HepG2 (cell line): ENCODE results near the gene HSD17B11. TPM values are rescaled to one million over a fixed set of nuclear protein-coding genes. Genes with fewer than 3 reads are reported as not detected.

Experiments
- ARID5B ChIP-seq: IDR thresholded peaks from 2 replicates; pipeline ENCODE4 v1.4.0; 2020; ENCODE audit warnings: mild to moderate bottlenecking, missing genetic modification reagents
- ATF5 ChIP-seq: sonication (generic); formaldehyde crosslinking; IDR thresholded peaks from 2 replicates; pipeline ENCODE4 v1.4.0; 2020; ENCODE audit warnings: mild to moderate bottlenecking, low read depth, missing genetic modification reagents
- CHCHD3 ChIP-seq: sonication (generic); formaldehyde crosslinking; IDR thresholded peaks from 2 replicates; pipeline ENCODE4 v1.8.0; 2022; ENCODE audit warnings: mild to moderate bottlenecking, missing genetic modification reagents, moderate library complexity
- GATAD2A ChIP-seq: IDR thresholded peaks from 2 replicates; pipeline ENCODE4 v1.6.1; 2016
- HMG20B ChIP-seq: conservative IDR thresholded peaks from 2 replicates; pipeline ENCODE4 v1.6.1; 2016; ENCODE audit warnings: missing genetic modification reagents, missing compliant biosample characterization
- HNF4A ChIP-seq: sonication (generic); formaldehyde crosslinking; IDR thresholded peaks from 2 replicates; pipeline ENCODE4 v1.4.0; 2020; ENCODE audit warnings: missing genetic modification reagents
- NPAS2 ChIP-seq: sonication (generic); formaldehyde crosslinking; IDR thresholded peaks from 2 replicates; pipeline ENCODE4 v1.8.0; 2022; ENCODE audit warnings: mild to moderate bottlenecking, missing genetic modification reagents, borderline replicate concordance
- TCF7 ChIP-seq: sonication (generic); IDR thresholded peaks from 2 replicates; pipeline ENCODE4 v1.6.1; 2016; ENCODE audit warnings: antibody characterized with exemption, low read depth
- TEF ChIP-seq: sonication (generic); formaldehyde crosslinking; IDR thresholded peaks from 2 replicates; pipeline ENCODE4 v1.5.0; 2020; ENCODE audit warnings: missing genetic modification reagents
- ZNF10 ChIP-seq: sonication (generic); formaldehyde crosslinking; IDR thresholded peaks from 2 replicates; pipeline ENCODE4 v1.4.0; 2020; ENCODE audit warnings: mild to moderate bottlenecking, low read depth, missing genetic modification reagents, borderline replicate concordance
- ZNF12 ChIP-seq: sonication (generic); formaldehyde crosslinking; IDR thresholded peaks from 2 replicates; pipeline ENCODE4 v1.5.0; 2020; ENCODE audit warnings: missing genetic modification reagents
- ZNF20 ChIP-seq: sonication (generic); formaldehyde crosslinking; IDR thresholded peaks from 2 replicates; pipeline ENCODE4 v1.4.0; 2020; ENCODE audit warnings: mild to moderate bottlenecking, moderate library complexity, missing genetic modification reagents
- ZNF253 ChIP-seq: sonication (generic); formaldehyde crosslinking; IDR thresholded peaks from 2 replicates; pipeline ENCODE4 v1.8.0; 2022; ENCODE audit warnings: mild to moderate bottlenecking, missing genetic modification reagents, borderline replicate concordance
- ZNF607 ChIP-seq: sonication (generic); formaldehyde crosslinking; IDR thresholded peaks from 2 replicates; pipeline ENCODE4 v1.5.1; 2020; ENCODE audit warnings: missing genetic modification reagents, mild to moderate bottlenecking, borderline replicate concordance
- ZNF720 ChIP-seq: sonication (generic); formaldehyde crosslinking; IDR thresholded peaks from 2 replicates; pipeline ENCODE4 v1.4.0; 2020; ENCODE audit warnings: missing genetic modification reagents
- ZNF792 ChIP-seq: IDR thresholded peaks from 2 replicates; pipeline ENCODE4 v1.6.1; 2016
- ZZZ3 ChIP-seq: sonication (generic); formaldehyde crosslinking; IDR thresholded peaks from 2 replicates; pipeline ENCODE4 v1.4.0; 2020; ENCODE audit warnings: missing genetic modification reagents, mild to moderate bottlenecking, borderline replicate concordance
- polyA plus RNA-seq, 8 experiments: library from polyadenylated mRNA; depleted of rRNA in 3 of 8; stranded (reverse) in 7 of 8; unstranded in 1 of 8; fragments of >200 nt; fragmentation: Illumina TruSeq in 4 of 8; extraction: Trizol in 4 of 8; gene quantifications; 2 replicates each; pipeline versions ENCODE4 v1.2.1 to v1.2.3, GENCODE V29; 2011 to 2016; ENCODE audit warnings: low read depth in 4 of 8, missing spikeins in 1 of 8, mixed read lengths in 1 of 8; ENCODE audit not compliant: insufficient read depth in 1 of 8
- total RNA-seq, 5 experiments: library from RNA; depleted of rRNA; stranded (reverse); fragments of >200 nt; fragmentation: Illumina TruSeq; extraction: Trizol; gene quantifications; 2 replicates each; pipeline ENCODE4 v1.2.3, GENCODE V29; 2016; ENCODE audit warnings: low read depth in 1 of 5
- TF ChIP-seq, protein P1 (sequence below): IDR thresholded peaks from 2 replicates; pipeline ENCODE4 v1.6.1; 2016; ENCODE audit warnings: mild to moderate bottlenecking, missing biosample characterization, missing genetic modification reagents
- TF ChIP-seq, protein P2 (sequence below): sonication (generic); formaldehyde crosslinking; IDR thresholded peaks from 2 replicates; pipeline ENCODE4 v1.4.0; 2020; ENCODE audit warnings: missing genetic modification reagents
- TF ChIP-seq, protein P3 (sequence below): sonication (generic); formaldehyde crosslinking; IDR thresholded peaks from 2 replicates; pipeline ENCODE4 v1.4.0; 2020; ENCODE audit warnings: missing genetic modification reagents, borderline replicate concordance
- TF ChIP-seq, protein P4 (sequence below): IDR thresholded peaks from 2 replicates; pipeline ENCODE4 v1.6.1; 2016

The HSD17B11 gene
- total and polyA plus RNA-seq, 2 of the 13 experiments (the other 11 are each of a cell fraction or from before 2014, with no cell fraction given) = 121 to 158 TPM

DNA sequence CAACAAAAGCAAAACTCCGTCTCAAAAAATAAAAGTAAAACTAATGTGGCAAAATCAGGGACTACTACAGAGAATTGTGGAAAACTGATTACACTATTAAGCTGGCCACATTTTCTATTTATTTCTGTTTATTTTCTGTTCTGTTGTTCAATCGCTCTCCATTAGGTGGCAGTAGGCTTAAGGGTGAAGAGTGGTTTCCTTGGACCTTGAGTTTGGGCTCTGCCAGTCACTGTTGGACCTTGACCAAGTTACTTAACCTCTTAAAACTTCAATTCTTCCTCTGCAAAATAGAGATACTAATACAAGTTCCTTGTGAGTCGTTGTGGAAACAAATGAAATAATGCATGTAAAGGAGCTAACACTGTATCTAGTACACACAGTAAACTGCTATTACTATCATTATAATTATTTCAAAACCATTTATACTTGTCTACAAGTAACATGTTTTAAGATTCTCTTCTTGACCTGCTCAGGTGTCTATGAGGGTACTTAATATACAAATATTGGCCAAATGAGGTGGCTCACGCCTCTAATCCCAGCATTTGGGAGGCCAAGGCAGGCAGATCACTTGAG lies 15.2 kb downstream of the HSD17B11 start (continued):
- TF ChIP-seq ARID5B (CRISPR knock-in tag) (peak; percentile 58; the same call in 1 of the 2 replicates), ZNF253 (CRISPR knock-in tag) (no peak), NPAS2 (CRISPR knock-in tag) (no peak), GATAD2A (CRISPR knock-in tag) (peak; percentile 39; the same call in 1 of the 2 replicates), ATF5 (CRISPR knock-in tag) (no peak), CHCHD3 (CRISPR knock-in tag) (no peak), HNF4A (CRISPR knock-in tag) (peak; percentile 88), ZNF10 (CRISPR knock-in tag) (no peak), ZNF792 (CRISPR knock-in tag) (no peak), ZNF12 (no peak), ZNF720 (CRISPR knock-in tag) (no peak), HMG20B (no peak), ZNF20 (CRISPR knock-in tag) (no peak), TEF (CRISPR knock-in tag) (no peak), ZNF607 (CRISPR knock-in tag) (no peak), ZZZ3 (CRISPR knock-in tag) (no peak), TCF7 (no peak)
- TF ChIP-seq, protein P1, sequence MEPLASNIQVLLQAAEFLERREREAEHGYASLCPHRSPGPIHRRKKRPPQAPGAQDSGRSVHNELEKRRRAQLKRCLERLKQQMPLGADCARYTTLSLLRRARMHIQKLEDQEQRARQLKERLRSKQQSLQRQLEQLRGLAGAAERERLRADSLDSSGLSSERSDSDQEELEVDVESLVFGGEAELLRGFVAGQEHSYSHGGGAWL (CRISPR knock-in tag) = no peak
- TF ChIP-seq, protein P2, sequence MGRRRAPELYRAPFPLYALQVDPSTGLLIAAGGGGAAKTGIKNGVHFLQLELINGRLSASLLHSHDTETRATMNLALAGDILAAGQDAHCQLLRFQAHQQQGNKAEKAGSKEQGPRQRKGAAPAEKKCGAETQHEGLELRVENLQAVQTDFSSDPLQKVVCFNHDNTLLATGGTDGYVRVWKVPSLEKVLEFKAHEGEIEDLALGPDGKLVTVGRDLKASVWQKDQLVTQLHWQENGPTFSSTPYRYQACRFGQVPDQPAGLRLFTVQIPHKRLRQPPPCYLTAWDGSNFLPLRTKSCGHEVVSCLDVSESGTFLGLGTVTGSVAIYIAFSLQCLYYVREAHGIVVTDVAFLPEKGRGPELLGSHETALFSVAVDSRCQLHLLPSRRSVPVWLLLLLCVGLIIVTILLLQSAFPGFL = no peak
- TF ChIP-seq, protein P3, sequence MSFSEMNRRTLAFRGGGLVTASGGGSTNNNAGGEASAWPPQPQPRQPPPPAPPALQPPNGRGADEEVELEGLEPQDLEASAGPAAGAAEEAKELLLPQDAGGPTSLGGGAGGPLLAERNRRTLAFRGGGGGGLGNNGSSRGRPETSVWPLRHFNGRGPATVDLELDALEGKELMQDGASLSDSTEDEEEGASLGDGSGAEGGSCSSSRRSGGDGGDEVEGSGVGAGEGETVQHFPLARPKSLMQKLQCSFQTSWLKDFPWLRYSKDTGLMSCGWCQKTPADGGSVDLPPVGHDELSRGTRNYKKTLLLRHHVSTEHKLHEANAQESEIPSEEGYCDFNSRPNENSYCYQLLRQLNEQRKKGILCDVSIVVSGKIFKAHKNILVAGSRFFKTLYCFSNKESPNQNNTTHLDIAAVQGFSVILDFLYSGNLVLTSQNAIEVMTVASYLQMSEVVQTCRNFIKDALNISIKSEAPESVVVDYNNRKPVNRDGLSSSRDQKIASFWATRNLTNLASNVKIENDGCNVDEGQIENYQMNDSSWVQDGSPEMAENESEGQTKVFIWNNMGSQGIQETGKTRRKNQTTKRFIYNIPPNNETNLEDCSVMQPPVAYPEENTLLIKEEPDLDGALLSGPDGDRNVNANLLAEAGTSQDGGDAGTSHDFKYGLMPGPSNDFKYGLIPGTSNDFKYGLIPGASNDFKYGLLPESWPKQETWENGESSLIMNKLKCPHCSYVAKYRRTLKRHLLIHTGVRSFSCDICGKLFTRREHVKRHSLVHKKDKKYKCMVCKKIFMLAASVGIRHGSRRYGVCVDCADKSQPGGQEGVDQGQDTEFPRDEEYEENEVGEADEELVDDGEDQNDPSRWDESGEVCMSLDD (CRISPR knock-in tag) = no peak
- TF ChIP-seq, protein P4, sequence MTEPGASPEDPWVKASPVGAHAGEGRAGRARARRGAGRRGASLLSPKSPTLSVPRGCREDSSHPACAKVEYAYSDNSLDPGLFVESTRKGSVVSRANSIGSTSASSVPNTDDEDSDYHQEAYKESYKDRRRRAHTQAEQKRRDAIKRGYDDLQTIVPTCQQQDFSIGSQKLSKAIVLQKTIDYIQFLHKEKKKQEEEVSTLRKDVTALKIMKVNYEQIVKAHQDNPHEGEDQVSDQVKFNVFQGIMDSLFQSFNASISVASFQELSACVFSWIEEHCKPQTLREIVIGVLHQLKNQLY (CRISPR knock-in tag) = no peak
